ENCODE data around the gene CYSLTR2. TPM values are rescaled to one million over a fixed set of nuclear protein-coding genes. Genes with fewer than 3 reads are reported as not detected.

CYSLTR2 gene
- total and polyA plus RNA-seq, 11 donors: 1.8 to 11.5 (median 5.4) TPM

- intact Hi-C loops (cut with DNase I): no loop called here
- DNase-seq (no peak), ATAC-seq (no peak)
- H3K4me1 ChIP-seq: peaks cover 0 to 14% (median 0%) of the 10 kb centered on the region in 12 donors
- H3K36me3 ChIP-seq: no peaks in the 10 kb centered on the region
- no peaks in the 10 kb centered on the region for H3K27me3 ChIP-seq
- TF ChIP-seq, protein P1, sequence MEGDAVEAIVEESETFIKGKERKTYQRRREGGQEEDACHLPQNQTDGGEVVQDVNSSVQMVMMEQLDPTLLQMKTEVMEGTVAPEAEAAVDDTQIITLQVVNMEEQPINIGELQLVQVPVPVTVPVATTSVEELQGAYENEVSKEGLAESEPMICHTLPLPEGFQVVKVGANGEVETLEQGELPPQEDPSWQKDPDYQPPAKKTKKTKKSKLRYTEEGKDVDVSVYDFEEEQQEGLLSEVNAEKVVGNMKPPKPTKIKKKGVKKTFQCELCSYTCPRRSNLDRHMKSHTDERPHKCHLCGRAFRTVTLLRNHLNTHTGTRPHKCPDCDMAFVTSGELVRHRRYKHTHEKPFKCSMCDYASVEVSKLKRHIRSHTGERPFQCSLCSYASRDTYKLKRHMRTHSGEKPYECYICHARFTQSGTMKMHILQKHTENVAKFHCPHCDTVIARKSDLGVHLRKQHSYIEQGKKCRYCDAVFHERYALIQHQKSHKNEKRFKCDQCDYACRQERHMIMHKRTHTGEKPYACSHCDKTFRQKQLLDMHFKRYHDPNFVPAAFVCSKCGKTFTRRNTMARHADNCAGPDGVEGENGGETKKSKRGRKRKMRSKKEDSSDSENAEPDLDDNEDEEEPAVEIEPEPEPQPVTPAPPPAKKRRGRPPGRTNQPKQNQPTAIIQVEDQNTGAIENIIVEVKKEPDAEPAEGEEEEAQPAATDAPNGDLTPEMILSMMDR (IDR thresholded peaks at IDR 0.05): no peak
- no peak for TF ChIP-seq POLR2A (IDR thresholded peaks at IDR 0.05)
- H3K27ac ChIP-seq: no peak overlapping the region
- no peak overlapping the region for H3K4me3 ChIP-seq
- H3K9me3 ChIP-seq: no peaks in the 10 kb centered on the region
Measured at GRCh38 chr13:48644951-48645350, 8.8 kb upstream of the CYSLTR2 start.

DNA sequence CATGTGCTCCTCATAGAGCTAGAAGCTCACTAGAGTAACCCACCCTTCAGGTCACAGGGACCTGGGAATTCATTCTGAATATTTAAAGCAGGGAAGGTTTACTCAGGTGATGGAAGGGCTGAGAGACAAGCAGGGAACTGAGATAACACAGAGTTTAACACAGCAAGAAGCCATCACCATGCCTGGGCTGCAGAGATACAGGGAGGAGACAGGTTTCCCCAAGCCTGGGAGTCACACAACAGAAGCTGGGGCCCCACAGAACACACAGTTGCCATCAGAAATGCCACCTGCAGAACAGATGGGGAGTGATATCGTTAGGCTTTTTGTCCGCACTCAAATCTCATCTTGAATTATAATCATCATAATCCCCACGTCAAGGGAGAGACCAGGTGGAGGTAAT lies 7.9 kb upstream of the CYSLTR2 start:
- Histone ChIP-seq H3K27me3 (no peaks in the 10 kb centered on the region), H3K9me3 (no peaks in the 10 kb centered on the region), H3K36me3 (no peaks in the 10 kb centered on the region), H3K4me3 (no peak overlapping the region), H3K27ac (no peak overlapping the region), H3K4me1 (peaks cover 0 to 19% (median 0%) of the 10 kb centered on the region in 12 donors)
- DNase-seq (no peak), ATAC-seq (no peak)
- intact Hi-C loops (cut with DNase I): no loop called here
- no peak for TF ChIP-seq POLR2A (IDR thresholded peaks at IDR 0.05)
- TF ChIP-seq, protein P1 (IDR thresholded peaks at IDR 0.05): no peak
- 60 to 87% (median 70%) methylated on average over 3 of the region's 3 CpGs for WGBS, 4 donors

- no peak for DNase-seq
- Histone ChIP-seq H3K4me3 (no peak overlapping the region), H3K27me3 (no peaks in the 10 kb centered on the region), H3K36me3 (no peaks in the 10 kb centered on the region), H3K4me1 (peaks cover 0 to 19% (median 0%) of the 10 kb centered on the region in 12 donors), H3K27ac (no peak overlapping the region), H3K9me3 (no peaks in the 10 kb centered on the region)
- 92 to 100% (median 94%) methylated on average over 3 of the region's 3 CpGs for WGBS, 4 donors
- peak in 1 of 4 donors; percentile 27 for ATAC-seq
- TF ChIP-seq POLR2A (IDR thresholded peaks at IDR 0.05): no peak
- TF ChIP-seq, protein P1 (IDR thresholded peaks at IDR 0.05): no peak
- intact Hi-C loops (cut with DNase I): no loop called here
Measured at GRCh38 chr13:48646791-48647190, 6.9 kb upstream of the CYSLTR2 start.

GRCh38 chr13:48647625-48648024 lies 6.1 kb upstream of the CYSLTR2 start:
- H3K27ac ChIP-seq: no peak overlapping the region
- no peak for DNase-seq
- ATAC-seq: no peak
- no peaks in the 10 kb centered on the region for H3K9me3 ChIP-seq
- H3K4me1 ChIP-seq: peaks cover 0 to 21% (median 0%) of the 10 kb centered on the region in 12 donors
- H3K4me3 ChIP-seq: no peak overlapping the region
- no peaks in the 10 kb centered on the region for H3K27me3 ChIP-seq
- no peak for TF ChIP-seq POLR2A (IDR thresholded peaks at IDR 0.05)
- TF ChIP-seq, protein P1 (IDR thresholded peaks at IDR 0.05): peak in 4 of 12 donors; percentile 18 to 35 (median 20)
- intact Hi-C loops (cut with DNase I): no loop called here
- H3K36me3 ChIP-seq: no peaks in the 10 kb centered on the region
- WGBS, 4 donors: 86 to 95% (median 93%) methylated on average over 2 of the region's 2 CpGs
